Activated T-helper 2 cell treated with anti-CD3 and anti-CD28 coated beads, Interferon-gamma antibody, Interleukin-2, Interleukin-4, amounts not matched to agents 10 μg/mL and 5 μg/mL and 100 μg/mL, durations not matched to agents 14 hours and 24 hours and 36 hours (primary cell): ENCODE results near the gene BSG. TPM values are rescaled to one million over a fixed set of nuclear protein-coding genes. Genes with fewer than 3 reads are reported as not detected.
"Not testable (repeated sequence)": the region's sequence is repeated elsewhere in the genome, so short reads cannot be mapped to it uniquely, and the experiment has no call there.

Experiments used
- DNase-seq: peaks from one replicate; pipeline ENCODE4 v3.0.0; 2021; ENCODE audit warnings: low spot score
- H3K27ac Mint-ChIP-seq: one replicate; pipeline ENCODE4 v1.8.0; 2021; ENCODE audit warnings: mixed read lengths
- H3K27me3 Mint-ChIP-seq: one replicate; pipeline ENCODE4 v1.8.0; 2021; ENCODE audit warnings: low read depth, mixed read lengths
- H3K36me3 Mint-ChIP-seq: one replicate; pipeline ENCODE4 v1.8.0; 2021; ENCODE audit warnings: low read depth, mixed read lengths
- H3K4me1 Mint-ChIP-seq: one replicate; pipeline ENCODE4 v1.8.0; 2021; ENCODE audit warnings: low read depth, mixed read lengths
- H3K4me3 Mint-ChIP-seq: one replicate; pipeline ENCODE4 v1.8.0; 2021; ENCODE audit warnings: low read depth, mild to moderate bottlenecking, moderate library complexity, mixed read lengths
- H3K9me3 Mint-ChIP-seq: one replicate; pipeline ENCODE4 v1.8.0; 2021; ENCODE audit warnings: mixed read lengths
- intact Hi-C: fragments of 100-400 bp; cut with micrococcal nuclease; formaldehyde crosslinking; loops from one replicate; pipeline ENCODE4 v1.15.1; 2023
- total RNA-seq: library from RNA; stranded (reverse); gene quantifications from 2 replicates; pipeline ENCODE4 v1.2.3, GENCODE V29; 2022

The BSG gene
- total RNA-seq, 1 donor from 2014 or later, result 300 TPM

DNA sequence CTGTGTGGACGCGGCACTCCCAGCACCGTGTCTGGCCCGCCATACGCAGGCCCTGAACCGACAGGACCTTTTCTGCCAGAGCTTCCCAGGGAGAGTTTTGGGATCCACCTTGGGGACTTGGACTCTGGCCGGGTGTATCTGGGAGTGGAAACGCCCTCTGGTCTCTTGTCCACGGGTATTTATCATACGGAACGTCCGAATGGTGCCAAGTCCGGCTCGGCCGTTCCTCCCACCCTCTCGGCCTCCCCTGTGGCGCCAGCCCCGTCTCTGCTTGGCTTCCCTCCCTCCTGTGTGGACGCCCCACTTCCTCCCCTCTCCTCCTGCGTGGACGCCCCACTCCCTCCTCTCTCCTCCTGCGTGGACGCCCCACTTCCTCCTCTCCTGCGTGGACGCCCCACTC, 29.4 kb downstream of the BSG start:
- DNase-seq, result no peak
- Mint-ChIP-seq H3K4me3 (no peak overlapping the region), H3K36me3 (no peaks in the 10 kb centered on the region), H3K4me1 (no peaks in the 10 kb centered on the region), H3K27ac (no peak overlapping the region), H3K9me3 (no peaks in the 10 kb centered on the region), H3K27me3 (no peaks in the 10 kb centered on the region)
- intact Hi-C loops, result no loop called here

DNA sequence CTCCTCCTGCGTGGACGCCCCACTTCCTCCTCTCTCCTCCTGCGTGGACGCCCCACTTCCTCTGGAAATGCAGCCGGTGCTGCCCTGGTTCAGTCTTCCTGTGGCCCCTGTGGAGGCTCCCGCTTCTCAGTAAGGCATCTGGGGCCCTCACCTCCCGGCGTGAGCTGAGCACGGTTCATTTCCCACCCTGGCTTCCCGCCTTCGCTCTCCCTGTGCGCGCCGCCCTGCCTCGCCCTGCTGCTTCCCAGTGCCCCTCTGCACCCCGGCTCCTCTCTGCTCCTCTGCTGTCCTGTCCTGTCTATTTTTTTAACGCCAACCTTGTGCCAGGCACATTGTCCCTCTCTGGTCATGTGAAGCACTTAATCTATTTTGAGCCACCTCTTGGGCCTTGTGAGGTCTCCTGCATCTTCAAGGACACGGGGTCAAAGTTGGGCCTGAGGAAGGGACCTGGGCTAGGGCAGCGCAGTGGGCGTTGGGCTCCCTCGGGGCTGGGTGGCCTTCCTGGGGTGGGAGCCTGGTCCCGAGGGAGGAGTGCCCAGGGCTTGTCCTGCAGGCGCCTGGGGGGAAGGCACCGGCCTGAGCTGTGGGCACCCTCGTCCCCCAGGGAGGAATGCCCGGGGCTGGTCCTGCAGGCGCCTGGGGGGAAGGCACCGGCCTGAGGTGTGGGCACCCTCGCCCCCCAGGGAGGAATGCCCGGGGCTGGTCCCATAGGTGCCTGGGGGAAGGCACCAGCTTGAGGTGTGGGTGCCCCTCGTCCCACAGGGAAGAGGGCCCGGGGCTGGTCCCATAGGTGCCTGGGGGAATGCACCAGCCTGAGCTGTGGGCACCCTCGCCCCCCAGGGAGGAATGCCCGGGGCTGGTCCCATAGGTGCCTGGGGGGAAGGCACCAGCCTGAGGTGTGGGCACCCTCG, 30.2 kb downstream of the BSG start:
- Mint-ChIP-seq H3K9me3 (no peaks in the 10 kb centered on the region), H3K36me3 (no peaks in the 10 kb centered on the region), H3K4me1 (no peaks in the 10 kb centered on the region), H3K27me3 (no peaks in the 10 kb centered on the region), H3K27ac (no peak overlapping the region), H3K4me3 (no peak overlapping the region)
- DNase-seq, result no peak
- intact Hi-C loops, result no loop called here

- H3K27ac Mint-ChIP-seq, H3K27me3 Mint-ChIP-seq, H3K4me3 Mint-ChIP-seq, intact Hi-C loops, H3K4me1 Mint-ChIP-seq, H3K9me3 Mint-ChIP-seq, DNase-seq, H3K36me3 Mint-ChIP-seq: not testable (repeated sequence)
These were observed 30.9 kb downstream of the BSG start for GRCh38 chr19:603302-603639.

GRCh38 chr19:603779-604178, 31.4 kb downstream of the BSG start:
- H3K4me1 Mint-ChIP-seq, intact Hi-C loops, H3K27ac Mint-ChIP-seq, H3K9me3 Mint-ChIP-seq, H3K36me3 Mint-ChIP-seq, H3K4me3 Mint-ChIP-seq, DNase-seq, H3K27me3 Mint-ChIP-seq: not testable (repeated sequence)

GRCh38 chr19:604355-604754, 32.0 kb downstream of the BSG start:
- H3K9me3 Mint-ChIP-seq, result no peaks in the 10 kb centered on the region
- intact Hi-C loops, result no loop called here
- H3K4me3 Mint-ChIP-seq, result no peak overlapping the region
- H3K4me1 Mint-ChIP-seq, result no peaks in the 10 kb centered on the region
- H3K27ac Mint-ChIP-seq, result no peak overlapping the region
- H3K27me3 Mint-ChIP-seq, result no peaks in the 10 kb centered on the region
- DNase-seq, result peak; percentile 48
- no peaks in the 10 kb centered on the region for H3K36me3 Mint-ChIP-seq

DNA sequence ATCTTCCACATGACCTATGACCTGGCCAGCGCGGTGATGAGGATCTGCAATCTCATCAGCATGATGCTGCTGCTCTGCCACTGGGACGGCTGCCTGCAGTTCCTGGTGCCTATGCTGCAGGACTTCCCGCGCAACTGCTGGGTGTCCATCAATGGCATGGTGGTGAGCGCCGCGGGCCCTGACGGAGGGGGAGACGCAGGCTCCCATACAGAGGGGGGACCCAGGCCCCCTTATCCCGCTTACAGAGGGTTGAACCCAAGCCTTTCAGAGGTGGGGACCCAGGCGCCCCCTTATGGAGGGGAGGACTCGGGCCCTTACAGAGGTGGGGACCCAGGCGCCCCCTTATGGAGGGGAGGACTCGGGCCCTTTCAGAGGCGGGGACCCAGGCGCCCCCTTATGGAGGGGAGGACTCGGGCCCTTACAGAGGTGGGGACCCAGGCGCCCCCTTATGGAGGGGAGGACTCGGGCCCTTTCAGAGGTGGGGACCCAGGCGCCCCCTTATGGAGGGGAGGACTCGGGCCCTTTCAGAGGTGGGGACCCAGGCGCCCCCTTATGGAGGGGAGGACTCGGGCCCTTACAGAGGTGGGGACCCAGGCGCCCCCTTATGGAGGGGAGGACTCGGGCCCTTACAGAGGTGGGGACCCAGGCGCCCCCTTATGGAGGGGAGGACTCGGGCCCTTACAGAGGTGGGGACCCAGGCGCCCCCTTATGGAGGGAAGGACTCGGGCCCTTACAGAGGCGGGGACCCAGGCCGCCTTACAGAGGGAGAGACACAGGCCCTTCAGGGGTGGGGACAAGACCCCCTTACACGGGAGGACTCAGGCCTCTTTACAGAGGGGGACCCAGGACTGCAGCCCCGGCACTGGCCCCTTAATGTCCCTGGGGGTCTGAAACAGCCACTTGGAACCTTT, 32.9 kb downstream of the BSG start:
- H3K36me3 Mint-ChIP-seq, intact Hi-C loops, H3K4me3 Mint-ChIP-seq, H3K27ac Mint-ChIP-seq, H3K4me1 Mint-ChIP-seq, H3K27me3 Mint-ChIP-seq, H3K9me3 Mint-ChIP-seq: not testable (repeated sequence)
- DNase-seq, result peak; percentile 43

DNA sequence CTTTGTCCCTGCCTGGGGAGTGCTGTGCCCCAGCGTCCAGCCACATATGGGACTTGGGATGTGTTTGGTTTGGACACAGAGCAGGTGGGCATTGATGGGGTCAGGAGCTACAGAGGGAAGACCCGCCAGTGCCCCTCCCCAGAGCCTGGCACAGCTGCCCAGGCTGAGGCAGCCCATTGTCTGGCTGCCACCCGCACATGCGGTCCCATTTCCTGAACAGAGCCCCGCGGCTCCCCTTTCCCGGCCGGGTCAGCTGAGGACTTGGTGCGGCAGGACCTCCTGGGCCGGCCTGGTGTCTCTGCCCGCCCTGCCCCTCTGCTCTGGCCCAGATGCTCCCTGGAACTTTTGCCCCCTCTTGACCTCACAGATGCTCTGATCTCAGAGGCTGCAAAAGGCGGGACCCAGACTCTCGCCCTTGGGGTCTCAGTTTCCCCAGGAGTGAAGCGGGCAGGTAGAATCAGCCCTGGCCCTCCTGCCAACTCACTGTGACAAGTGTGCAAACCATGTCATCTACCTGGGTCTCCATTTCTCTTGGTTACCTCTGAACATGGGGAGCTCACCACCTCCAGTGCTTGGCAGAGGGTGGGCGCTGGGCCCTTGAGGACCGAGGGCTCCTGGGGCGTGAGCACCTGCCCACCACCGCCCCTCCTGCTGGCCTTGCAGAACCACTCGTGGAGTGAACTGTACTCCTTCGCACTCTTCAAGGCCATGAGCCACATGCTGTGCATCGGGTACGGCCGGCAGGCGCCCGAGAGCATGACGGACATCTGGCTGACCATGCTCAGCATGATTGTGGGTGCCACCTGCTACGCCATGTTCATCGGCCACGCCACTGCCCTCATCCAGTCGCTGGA, 35.1 kb downstream of the BSG start:
- no peak overlapping the region for H3K27ac Mint-ChIP-seq
- no peak for DNase-seq
- no peaks in the 10 kb centered on the region for H3K27me3 Mint-ChIP-seq
- no peaks in the 10 kb centered on the region for H3K36me3 Mint-ChIP-seq
- H3K9me3 Mint-ChIP-seq, result no peaks in the 10 kb centered on the region
- intact Hi-C loops, result no loop called here
- peaks cover 9% of the 10 kb centered on the region for H3K4me1 Mint-ChIP-seq
- H3K4me3 Mint-ChIP-seq, result no peak overlapping the region

- Mint-ChIP-seq H3K4me3 (no peak overlapping the region), H3K36me3 (peaks cover 4% of the 10 kb centered on the region), H3K4me1 (peaks cover 9% of the 10 kb centered on the region), H3K27me3 (no peaks in the 10 kb centered on the region), H3K27ac (no peak overlapping the region), H3K9me3 (no peaks in the 10 kb centered on the region)
- no peak for DNase-seq
- intact Hi-C loops, result no loop called here
These were observed 36.0 kb downstream of the BSG start for GRCh38 chr19:608155-609003.

DNA sequence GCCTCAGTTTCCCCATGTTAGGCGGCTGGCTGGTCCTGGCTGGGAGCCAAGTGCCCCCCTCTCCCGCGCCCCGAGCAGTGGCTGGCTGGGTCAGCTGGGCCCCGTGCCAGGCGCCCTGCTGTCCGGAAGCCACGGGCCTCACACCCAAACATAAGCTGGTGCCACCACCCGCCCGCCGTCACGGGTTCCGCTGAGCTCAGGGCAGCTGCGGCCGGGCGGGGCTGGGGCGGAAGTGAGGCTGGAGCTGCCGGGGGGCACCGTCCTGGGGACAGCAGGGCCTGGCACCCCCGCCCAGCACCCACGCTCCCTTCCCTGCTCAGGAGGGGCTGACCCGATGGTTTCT, 36.6 kb downstream of the BSG start:
- H3K27ac Mint-ChIP-seq, result no peak overlapping the region

GRCh38 chr19:610071-610800, 37.8 kb downstream of the BSG start:
- peak overlapping the region; percentile 97 for H3K27ac Mint-ChIP-seq
- H3K9me3 Mint-ChIP-seq, result no peaks in the 10 kb centered on the region
- H3K27me3 Mint-ChIP-seq, result no peaks in the 10 kb centered on the region
- DNase-seq, result peak; percentile 40
- peaks cover 9% of the 10 kb centered on the region for H3K4me1 Mint-ChIP-seq
- intact Hi-C loops, result loop anchor here (1.0 to 2.0 kb wide), 2 partner anchors 23 to 38 kb away; partner anchors contain the start of genes BSG and POLRMT
- peaks cover 14% of the 10 kb centered on the region for H3K36me3 Mint-ChIP-seq
- peak overlapping the region; percentile 88 for H3K4me3 Mint-ChIP-seq

More for the DNA sequence above, 36.6 kb downstream of the BSG start:
- Mint-ChIP-seq H3K4me1 (peaks cover 9% of the 10 kb centered on the region), H3K27me3 (no peaks in the 10 kb centered on the region), H3K36me3 (peaks cover 4% of the 10 kb centered on the region), H3K4me3 (no peak overlapping the region), H3K9me3 (no peaks in the 10 kb centered on the region)
- no peak for DNase-seq
- intact Hi-C loops, result no loop called here

GRCh38 chr19:610801-611480, 38.5 kb downstream of the BSG start:
- intact Hi-C loops, result loop anchor here (1.0 to 2.0 kb wide), 2 partner anchors 22 to 39 kb away; partner anchors contain the start of genes BSG and POLRMT
- H3K27me3 Mint-ChIP-seq, result no peaks in the 10 kb centered on the region
- peaks cover 11% of the 10 kb centered on the region for H3K4me1 Mint-ChIP-seq
- peak; percentile 63 for DNase-seq
- H3K36me3 Mint-ChIP-seq, result peaks cover 19% of the 10 kb centered on the region
- H3K27ac Mint-ChIP-seq, result peak overlapping the region; percentile 97
- peak overlapping the region; percentile 88 for H3K4me3 Mint-ChIP-seq
- no peaks in the 10 kb centered on the region for H3K9me3 Mint-ChIP-seq
